HTERT RPE-1 (cell line): ENCODE measurements around the gene HOXA11.

Experiments used
- in situ Hi-C: fragments of 300-500 bp; cut with MboI; formaldehyde crosslinking; loops from 4 replicates; pipeline ENCODE4 v1.14.3; 2020; ENCODE audit warnings: low sequenced_read_pairs

Gene HOXA11

DNA sequence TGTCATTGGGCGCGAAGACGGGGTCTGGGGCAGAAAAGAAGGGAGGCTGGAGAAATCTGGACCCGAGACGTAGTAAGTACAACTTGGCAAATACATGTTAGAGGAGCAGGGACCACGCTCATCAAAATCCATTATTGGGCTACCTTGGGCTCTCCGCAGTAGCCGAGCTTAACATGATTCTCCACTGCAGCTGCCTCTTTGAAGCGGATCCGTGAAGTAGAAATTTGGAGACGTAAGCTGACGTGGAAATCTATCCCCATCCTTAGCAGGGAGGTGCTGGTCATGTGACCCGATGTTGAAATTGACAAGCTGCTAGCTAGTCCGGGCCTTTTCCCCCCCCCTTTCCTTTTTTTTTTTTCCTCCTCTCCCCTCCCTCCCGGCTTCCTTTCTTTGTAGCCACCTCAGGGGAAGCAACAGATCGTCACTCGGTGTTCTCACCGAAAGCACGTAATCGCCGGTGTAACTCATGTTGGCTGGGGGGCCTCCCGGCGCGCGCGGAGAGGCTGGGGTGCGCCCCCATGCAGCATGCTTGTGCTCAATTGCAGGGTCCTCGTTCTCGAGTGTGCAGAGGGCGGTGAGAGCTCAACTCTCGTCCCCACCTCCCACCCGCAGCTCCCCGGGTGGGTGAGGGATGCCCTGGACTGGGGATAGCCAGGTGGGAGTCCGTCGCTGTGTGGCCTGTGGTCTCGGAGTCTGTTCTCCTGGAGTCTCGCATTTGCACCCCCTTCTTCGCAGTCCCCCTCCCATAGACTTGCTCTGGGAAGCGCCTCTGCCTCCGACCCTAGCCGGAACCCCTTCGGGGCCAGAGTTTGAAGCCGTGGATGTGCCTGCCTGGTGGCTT lies at the start of gene HOXA11:
Gene HOXA11, minus strand, starts transcription at position 220 of the 841 bp plus-strand sequence. Its CDS starts 88 bp downstream, at position 132.
- in situ Hi-C loops, result no loop called here

DNA sequence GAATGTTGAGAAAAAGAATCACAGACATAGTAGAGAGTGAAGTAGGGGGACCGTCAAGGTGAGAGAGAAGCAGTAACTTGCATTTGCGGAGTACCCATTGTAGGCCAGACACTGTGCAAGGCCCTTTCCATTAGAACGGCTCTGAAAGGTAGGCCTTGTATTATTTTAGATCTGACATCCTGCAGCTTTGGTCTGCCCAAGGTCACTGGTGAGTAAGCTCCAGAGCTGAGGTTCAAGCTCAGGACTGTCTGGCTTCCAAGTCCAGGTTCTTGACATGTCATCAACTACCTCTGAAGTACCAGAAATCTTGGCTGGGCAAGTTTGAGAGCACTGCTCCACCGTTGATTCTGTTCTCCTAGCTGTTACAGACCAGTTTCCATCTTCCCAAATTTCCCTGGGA lies 44.4 kb upstream of the HOXA11 start:
- in situ Hi-C loops, result no loop called here

DNA sequence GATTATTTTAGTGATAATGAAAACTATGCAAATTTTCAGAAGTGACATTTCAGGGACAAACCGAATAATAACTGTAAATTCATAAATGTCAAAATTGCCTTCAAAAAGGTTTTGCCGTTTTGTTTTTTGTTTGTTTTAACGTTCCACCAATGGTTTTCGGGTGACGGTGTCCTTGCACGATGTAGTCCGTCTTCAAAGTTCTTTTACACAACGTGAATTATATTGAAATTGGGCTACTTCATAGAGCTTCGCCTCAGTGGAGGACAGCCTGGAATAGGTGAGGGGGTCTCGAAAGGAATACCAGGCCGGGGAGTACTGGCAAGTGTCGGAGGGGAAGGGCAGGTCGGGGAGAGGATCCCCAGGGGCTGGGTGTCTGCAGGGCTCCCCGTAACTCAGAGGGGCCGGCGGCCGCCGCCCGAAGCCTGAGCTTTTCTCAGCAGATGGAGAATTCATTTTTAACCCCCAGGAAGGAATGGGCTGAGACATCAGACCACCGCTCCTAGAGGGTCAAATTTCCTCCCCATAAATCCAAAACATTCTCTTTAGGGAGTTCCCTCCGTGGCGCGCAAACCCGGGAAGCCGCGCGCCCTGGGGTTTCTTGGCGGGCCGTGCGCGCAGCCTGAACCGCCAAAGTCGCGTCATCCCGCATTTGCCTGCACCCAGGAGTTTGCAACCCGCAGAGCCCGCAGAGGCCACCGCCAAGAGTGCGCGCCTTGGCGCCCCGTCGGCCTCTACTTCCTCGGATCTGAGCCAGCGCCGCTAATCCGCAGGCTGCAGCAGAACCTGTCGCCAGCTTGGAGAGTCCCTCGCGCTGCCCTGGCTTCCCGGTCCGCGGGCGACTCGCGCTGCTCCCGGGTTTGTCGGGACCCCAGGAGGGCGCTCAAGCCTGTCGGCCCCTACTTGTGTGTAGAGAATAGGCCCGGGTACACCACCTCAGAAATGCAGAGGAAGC lies 40.2 kb upstream of the HOXA11 start:
- in situ Hi-C loops, result no loop called here

DNA sequence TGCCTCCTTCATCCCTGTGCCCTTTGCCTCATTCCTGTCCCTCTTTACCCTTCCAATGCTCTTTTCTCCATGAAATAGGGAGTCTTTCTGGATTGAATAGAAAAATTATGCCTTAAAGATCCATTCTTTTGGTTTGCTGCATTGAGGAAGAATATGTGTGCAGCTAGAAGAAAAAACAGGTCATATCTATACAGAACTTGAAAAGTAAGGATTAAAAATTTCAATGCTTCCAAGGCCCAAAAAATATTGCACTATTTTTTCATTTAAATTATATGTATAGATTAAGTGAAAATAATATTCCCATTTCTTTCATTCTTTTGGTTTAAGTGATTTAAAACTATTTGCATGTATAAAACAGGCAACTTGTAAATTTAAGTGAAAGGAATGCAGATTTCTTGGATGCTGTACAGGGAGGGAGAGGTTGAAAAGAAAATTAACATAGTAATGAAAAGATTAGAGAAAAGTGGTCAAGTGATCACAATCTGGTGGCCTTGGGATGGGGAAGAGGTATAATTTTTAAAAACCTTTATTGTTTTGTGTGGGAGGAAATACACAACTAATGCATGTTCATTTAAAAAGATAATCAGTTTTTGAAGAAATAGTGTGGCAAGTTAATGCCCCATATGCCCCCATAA lies 39.0 kb upstream of the HOXA11 start:
- in situ Hi-C loops, result no loop called here

DNA sequence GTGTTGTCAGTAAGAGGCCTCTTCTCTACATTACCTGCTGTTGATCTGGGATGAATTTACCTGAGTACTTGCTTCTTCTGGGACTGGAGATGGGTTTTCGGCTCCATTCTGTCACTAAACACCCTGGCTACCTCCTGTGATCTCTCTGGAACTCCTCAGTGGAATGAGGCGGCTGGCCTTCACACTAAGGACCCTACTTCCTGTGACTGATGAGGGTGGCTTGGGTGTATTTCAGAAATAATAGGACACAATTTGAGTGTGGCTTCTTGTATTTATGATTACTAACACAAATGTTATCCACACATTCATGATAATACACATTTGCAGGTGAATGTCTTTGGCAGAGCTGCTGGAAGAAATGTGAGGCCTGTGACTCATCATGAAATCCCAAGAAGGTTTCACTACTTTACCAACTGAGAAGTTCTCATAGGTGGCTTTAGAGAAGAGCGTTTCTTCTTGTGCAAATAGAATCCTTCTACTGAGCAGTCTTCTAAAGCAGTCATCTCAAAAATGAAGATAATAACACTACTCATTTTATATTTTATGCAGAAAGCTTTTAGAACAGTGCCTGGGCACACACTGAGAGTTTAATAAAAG lies 36.3 kb upstream of the HOXA11 start:
- in situ Hi-C loops, result no loop called here

DNA sequence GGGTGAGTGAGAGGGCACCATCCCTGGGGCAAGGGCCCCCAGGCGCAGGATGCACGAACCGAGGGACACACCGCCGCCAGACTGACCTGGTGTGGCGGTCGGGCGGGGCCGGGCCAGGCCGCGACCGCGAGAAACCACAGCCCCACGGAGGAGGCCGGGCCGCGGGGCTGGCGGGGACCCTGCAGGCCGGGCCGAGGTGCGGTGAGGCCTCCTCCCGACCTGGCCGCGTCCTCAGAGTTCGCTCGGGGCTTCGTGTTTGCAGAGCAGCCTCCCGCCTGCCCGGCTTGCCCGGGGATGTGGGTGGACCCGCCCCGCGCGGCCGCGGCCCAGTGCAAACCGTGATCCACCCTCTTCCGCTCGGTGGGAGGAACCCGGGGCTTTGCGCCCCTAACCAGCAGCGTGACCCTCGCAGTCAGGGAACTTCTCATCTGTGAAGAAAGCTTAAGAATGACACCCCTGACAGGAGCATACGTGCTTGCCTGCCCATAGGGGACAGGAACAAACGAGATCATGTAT lies 35.5 kb upstream of the HOXA11 start:
- in situ Hi-C loops, result no loop called here

DNA sequence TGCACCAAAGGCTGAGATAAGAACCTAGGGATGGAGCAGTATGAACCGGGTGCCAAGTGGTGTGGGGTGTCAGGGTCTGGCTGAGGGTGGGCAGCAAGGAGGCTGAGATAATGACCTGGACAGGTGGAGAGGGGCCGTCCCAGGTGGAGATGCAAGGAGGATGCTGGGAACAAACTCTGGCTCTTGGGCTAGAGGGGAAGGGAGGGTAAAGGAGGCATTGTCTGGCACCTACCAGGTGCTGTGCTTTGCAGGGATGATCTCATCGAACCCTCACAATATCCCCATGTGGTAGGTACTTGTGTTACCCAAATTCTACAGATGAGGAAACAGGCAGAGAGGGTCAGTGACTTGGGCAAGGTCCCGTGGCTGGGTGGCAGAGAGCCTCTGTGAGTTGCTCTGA lies 34.8 kb upstream of the HOXA11 start:
- in situ Hi-C loops, result no loop called here

DNA sequence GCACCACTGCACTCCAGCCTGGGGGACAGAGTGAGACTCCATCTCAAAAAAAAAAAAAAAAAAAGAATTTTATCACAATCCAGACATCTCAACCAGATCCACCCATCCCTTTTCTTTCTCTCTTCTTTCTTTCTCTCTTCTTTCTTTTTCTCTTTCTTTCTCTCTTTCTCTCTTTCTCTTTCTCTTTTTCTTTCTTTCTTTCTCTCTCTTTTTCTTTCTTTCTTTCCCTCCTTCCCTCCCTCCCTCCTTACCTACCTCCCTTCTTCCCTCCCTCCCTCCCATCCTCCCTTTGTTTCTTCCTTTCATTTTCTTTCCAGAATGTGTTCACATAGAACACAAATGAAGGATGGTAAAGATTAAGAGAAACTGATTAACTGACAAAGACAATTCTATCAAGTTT lies 32.9 kb upstream of the HOXA11 start:
- in situ Hi-C loops, result no loop called here

DNA sequence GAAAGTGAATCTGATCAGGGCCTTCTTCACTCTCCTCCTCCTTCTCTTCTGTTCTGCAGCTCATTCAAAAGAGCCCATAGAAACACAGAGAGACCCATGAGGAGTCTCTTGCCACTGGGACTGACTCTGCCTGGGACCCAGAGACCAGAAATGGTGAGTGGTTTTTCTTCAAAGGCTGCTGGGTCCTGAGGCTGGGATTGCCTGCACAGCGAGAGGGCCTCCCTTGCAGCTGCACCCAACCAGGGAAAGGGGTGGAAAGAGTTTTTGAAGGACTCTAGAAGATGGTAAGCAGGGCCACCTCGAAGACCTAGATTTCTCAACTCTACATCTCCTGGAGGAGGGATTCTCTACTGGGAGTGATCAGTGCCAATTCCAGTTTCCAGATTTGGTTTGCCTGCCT lies 30.3 kb upstream of the HOXA11 start:
- in situ Hi-C loops, result no loop called here

DNA sequence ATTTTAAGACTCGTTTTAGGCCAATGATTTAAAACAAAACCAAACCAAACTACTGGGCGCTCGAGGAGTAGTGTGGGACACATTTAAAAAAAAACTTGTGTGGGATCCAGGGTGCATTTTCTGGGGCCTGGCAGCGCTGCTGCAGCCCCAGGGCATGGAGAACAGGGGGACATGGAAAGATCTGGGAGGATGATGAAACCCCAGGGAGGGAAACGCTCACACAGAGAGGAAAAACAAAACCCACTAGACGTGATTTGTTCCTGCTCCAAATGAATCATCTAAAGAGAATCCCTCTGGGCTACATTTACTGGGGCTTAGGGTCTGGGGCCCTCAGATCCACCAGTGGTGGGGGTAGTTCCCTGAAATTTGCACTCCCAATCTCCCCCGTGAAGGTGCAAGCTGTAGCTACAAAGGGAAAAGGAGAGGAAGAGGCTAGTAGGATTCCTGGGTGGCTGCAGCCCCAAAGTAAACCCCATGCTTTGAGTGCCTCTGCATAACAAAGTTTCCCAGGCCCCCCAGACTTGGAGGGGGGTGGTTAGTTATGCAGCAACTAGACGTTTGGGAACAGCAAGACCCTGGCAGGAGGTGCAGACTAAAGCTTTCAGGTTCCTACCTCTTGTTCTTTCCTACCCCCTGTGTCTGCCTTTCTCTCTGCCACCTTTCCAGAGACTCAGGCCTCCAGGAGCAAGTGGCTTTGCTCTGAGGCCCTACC lies 29.4 kb upstream of the HOXA11 start:
- in situ Hi-C loops, result no loop called here

DNA sequence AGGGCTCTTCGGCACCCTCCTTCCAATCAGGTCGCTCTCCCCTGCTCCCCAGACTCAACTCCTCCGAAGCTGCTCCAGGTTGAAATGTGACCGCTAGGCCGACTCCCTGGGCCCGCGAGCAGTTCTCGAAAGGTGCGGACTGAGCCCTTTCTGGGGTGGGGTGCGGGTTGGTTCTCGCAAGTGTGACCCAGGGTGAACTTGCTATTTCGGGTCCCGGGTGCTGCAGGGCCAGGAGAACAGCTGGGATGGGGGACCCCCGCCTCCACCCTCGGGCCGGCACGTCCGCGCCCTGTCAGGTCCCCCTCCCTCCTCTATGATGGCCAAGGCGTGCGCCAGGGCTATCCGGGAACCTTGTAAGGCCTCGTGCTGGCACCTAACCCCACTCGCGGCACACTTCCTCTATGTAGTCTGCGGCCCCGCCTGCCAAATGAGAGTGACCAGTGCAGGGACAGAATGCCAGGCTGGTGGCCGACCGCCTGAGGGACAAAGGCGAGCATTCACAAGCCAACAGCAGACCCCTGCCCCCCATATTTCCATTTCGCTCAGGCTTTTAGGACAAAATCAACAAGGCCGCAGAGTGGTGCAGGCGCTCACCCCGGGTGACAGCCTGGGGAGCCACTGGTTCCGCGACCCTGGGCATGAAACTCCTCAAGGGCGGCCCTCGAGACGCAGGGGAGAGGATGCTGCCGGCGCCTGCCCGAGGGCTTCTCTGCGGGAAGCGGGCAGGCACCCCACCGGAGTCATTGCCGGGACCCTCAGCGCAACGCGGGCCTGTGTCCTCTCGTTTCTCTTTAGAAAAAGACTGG lies 28.6 kb upstream of the HOXA11 start:
- in situ Hi-C loops, result no loop called here

DNA sequence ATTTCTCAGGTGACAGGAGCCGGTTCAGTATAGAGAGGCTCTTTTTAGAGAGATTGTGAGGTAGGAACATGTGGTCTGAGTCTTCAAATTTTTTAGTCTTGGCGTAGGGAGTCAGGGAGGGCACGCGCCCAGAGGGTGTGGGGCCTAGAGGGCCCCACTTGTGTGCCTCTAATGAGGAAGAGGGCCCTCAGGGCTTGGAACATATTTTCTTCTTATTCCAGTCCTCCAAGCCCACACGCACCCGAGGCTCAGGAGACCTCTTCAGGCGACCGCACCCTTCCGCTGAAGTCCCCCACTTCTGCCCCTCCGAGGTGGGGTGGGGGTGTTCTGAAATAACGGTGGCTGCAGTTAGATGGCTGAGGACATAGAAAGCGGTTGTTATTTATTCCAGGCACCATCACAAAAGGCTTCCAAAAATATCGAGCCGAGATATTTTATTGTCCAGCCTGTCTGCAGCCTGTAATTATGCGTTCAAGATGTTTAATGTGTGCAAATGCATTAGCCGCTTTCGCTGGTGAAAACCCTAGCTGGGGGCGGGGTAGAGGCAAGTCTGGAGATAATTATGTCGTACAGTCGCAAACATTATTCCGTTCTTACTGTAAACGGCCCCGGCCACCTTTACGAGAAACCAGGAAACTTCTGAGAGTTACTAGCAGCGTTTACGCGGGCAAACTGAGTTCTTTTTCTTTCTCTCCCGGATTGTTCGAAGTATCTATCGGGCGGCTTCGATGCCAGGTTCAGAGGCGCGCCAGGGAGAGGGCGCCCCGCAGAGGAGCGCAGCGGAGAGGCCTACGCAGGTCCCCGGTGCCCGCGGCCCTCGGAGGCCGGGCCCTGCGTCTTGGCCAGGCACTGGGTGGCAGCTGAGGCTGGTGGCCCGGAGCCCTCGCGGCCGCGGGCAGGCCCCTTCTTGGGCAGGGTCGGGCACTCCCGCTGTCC lies 27.7 kb upstream of the HOXA11 start:
- in situ Hi-C loops, result no loop called here

DNA sequence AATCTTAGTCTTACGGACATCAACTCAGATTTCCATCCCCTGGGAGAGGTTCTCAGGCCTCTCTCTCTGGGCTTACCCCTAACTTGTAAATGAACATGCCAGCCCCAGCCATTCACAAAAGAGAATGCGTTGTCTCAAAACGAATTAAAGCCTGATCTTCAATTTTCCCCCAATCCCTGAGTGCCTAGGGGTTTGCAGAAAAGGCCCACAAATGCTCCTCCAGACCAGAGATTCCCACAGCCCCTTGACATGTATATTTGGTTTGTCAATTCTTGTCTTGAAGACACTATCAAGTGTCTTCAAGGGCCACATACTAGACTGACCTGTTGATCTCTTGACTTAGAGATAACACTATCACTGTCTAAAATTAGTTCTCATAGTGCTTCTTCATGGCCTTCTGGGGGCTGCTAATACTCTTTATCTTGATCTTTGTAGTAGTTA lies 26.8 kb upstream of the HOXA11 start:
- in situ Hi-C loops, result no loop called here

DNA sequence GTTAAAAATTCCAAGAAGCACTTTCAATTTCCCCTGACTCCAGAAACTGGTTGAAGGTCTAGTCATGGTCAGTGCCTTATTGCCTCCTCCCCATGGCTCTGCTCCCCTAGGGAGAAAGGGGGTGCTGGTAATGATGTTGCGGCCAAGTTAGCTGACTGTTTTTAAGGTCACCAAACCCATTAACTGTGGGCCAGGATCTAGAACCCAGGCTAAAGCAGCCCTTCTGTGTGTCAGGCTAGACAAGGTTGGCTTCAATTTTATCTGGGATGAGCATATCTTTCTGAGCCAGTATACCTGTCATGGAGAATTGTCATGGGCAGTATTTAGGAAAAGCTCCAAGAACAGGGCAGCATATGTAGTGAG lies 26.0 kb upstream of the HOXA11 start:
- in situ Hi-C loops, result no loop called here

DNA sequence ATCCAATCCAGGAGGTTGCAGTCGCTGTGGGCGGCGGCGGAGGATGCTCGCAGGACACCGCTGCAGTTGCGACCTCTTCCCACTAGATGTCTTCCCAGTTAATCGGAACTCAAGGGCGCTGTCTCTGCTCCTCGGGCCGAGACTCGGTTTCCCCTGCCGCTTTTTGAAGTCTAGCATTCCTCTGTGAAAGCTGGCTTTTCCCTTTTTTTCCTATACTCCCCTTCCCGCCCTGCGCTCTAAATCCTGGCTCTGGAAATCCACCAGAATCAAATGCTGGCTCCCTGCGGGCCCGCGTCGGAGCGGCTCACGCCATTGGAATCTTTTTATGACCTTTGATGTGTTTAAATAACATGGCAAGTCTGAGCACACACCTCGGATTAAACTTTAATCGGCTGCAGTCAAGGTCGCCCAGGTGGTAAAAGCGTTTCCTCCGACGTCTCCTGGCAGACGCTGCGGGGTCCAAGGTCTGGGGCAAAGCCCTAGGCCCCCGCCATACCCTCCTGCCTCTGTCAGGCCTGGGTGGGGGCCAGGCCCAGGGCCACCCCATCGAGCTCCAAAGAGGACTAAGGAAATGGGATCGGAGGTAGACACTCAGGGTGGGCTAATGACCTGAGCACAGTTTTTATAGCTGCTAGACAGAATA lies 25.5 kb upstream of the HOXA11 start:
- in situ Hi-C loops, result no loop called here

DNA sequence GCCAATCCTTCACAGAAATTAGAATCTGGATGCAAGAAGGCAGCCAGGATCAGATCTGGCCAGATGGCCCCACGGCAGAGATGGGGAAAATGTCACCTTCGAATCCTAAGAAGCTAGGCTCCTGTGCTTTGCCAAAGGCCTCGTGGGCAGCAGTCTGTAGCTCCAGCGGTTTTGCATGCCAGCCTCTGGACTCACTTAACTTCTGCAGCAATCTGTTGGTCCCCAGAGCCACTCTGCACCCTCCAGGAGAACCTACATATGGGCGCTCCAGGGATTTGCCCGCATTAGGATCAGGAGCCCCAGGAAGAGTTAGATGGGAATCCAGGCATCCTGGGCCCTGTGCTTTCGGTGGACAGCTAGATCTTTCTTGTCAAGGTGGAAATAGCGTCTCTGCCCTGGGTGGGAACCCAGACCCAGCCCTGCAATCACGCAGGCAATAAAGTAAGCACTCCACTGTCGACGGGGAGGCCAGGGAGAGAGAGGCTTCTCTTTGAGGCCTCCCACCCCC lies 25.0 kb upstream of the HOXA11 start:
- in situ Hi-C loops, result no loop called here

DNA sequence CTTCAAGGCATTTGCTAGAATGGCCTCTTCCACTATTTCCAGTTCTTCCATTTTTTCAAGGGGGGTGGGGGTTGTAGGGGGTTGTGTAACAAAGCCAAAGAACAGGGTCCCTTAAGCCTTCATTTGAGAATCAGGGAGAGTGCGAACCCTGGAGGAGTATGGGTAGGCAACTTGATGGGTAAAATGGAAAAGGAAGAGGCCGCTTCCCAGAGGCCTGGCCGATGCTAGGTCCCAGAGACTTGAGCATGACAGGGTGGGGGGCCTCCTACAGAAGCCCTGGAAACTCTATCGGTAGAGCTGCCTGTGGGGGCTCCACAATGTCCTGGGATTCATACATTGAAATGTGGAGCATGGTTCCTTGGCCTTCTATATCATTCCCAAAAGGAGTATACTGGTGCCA lies 24.0 kb upstream of the HOXA11 start:
- in situ Hi-C loops, result no loop called here
